GM23338 (cell line): ENCODE results near the gene GPR141. TPM values are rescaled to one million over a fixed set of nuclear protein-coding genes. Genes with fewer than 3 reads are reported as not detected.

ENCODE experiments used
- ATAC-seq: fragments of 200-7000 bp; cut with Tn5 transposase; 3 replicates; pipeline ENCODE4 v1.9.1; 2020
- DNase-seq: peaks from one replicate; pipeline ENCODE4 v3.0.0-alpha.2; 2015; ENCODE audit warnings: low spot score
- H2AFZ ChIP-seq: fragments of 200-600 bp; sonication (generic); 2 replicates; pipeline ENCODE4 v1.8.0; 2016; ENCODE audit warnings: antibody characterized with exemption, mild to moderate bottlenecking, moderate library complexity
- H3F3A ChIP-seq: fragments of 200-600 bp; sonication (generic); replicated peaks from 2 replicates; pipeline ENCODE4 v1.8.0; 2017; ENCODE audit warnings: antibody characterized with exemption, mixed run types, low read depth
- H3K27ac ChIP-seq: fragments of 200-600 bp; sonication (generic); 2 replicates; pipeline ENCODE4 v1.6.1; 2016; ENCODE audit warnings: low read depth
- H3K27me3 ChIP-seq: fragments of 200-600 bp; sonication (generic); 2 replicates; pipeline ENCODE4 v1.8.0; 2016; ENCODE audit warnings: mild to moderate bottlenecking, mixed run types, moderate library complexity; ENCODE audit not compliant: insufficient read depth
- H3K36me3 ChIP-seq: fragments of 200-600 bp; sonication (generic); 2 replicates; pipeline ENCODE4 v1.8.0; 2016; ENCODE audit warnings: mild to moderate bottlenecking; ENCODE audit not compliant: insufficient read depth
- H3K4me1 ChIP-seq: fragments of 200-600 bp; sonication (generic); 2 replicates; pipeline ENCODE4 v1.8.0; 2016; ENCODE audit warnings: mild to moderate bottlenecking, moderate library complexity; ENCODE audit not compliant: insufficient read depth
- H3K4me2 ChIP-seq: fragments of 200-600 bp; sonication (generic); 2 replicates; pipeline ENCODE4 v1.7.1; 2017; ENCODE audit warnings: mixed run types
- H3K4me3 ChIP-seq: fragments of 200-600 bp; sonication (generic); 2 replicates; pipeline ENCODE4 v1.6.1; 2016; ENCODE audit warnings: mixed run types
- H3K79me2 ChIP-seq: fragments of 200-600 bp; sonication (generic); replicated peaks from 2 replicates; pipeline ENCODE4 v1.8.0; 2017; ENCODE audit warnings: mild to moderate bottlenecking; ENCODE audit not compliant: insufficient read depth
- H3K9me2 ChIP-seq: fragments of 200-600 bp; sonication (generic); 2 replicates; pipeline ENCODE4 v1.8.0; 2017; ENCODE audit not compliant: insufficient read depth
- H4K20me1 ChIP-seq: fragments of 200-600 bp; sonication (generic); replicated peaks from 2 replicates; pipeline ENCODE4 v1.8.0; 2017; ENCODE audit warnings: mild to moderate bottlenecking; ENCODE audit not compliant: insufficient read depth
- H3K27ac Mint-ChIP-seq: 2 replicates; pipeline ENCODE4 v1.8.0; 2020; ENCODE audit warnings: inconsistent platforms, mild to moderate bottlenecking, moderate library complexity, mixed read lengths
- H3K27me3 Mint-ChIP-seq: 3 replicates; pipeline ENCODE4 v1.8.0; 2022; ENCODE audit warnings: low read depth, mild to moderate bottlenecking, moderate library complexity, mixed read lengths, inconsistent platforms; ENCODE audit not compliant: insufficient read depth, poor library complexity
- H3K36me3 Mint-ChIP-seq: 3 replicates; pipeline ENCODE4 v1.8.0; 2021; ENCODE audit warnings: low read depth, mild to moderate bottlenecking, inconsistent platforms, moderate library complexity, mixed read lengths
- H3K4me1 Mint-ChIP-seq: 3 replicates; pipeline ENCODE4 v1.8.0; 2020; ENCODE audit warnings: mild to moderate bottlenecking, inconsistent platforms, mixed read lengths
- H3K4me3 Mint-ChIP-seq: 3 replicates; pipeline ENCODE4 v1.8.0; 2021; ENCODE audit warnings: moderate library complexity, mild to moderate bottlenecking, inconsistent platforms, mixed read lengths
- H3K9me3 Mint-ChIP-seq: 3 replicates; pipeline ENCODE4 v1.8.0; 2020; ENCODE audit warnings: moderate library complexity, mild to moderate bottlenecking, inconsistent platforms, mixed read lengths
- ETS1 ChIP-seq: IDR thresholded peaks from 2 replicates; pipeline ENCODE4 v1.6.1; 2016; ENCODE audit warnings: antibody characterized with exemption
- JUNB ChIP-seq: IDR thresholded peaks from one replicate; pipeline ENCODE4 v1.6.1; 2016; ENCODE audit warnings: antibody characterized with exemption; ENCODE audit not compliant: unreplicated experiment
- REST ChIP-seq: IDR thresholded peaks from one replicate; pipeline ENCODE4 v1.6.1; 2018; ENCODE audit warnings: antibody characterized with exemption; ENCODE audit not compliant: unreplicated experiment
- ZNF331 ChIP-seq: fragments of 250-450 bp; sonication (Bioruptor Pico); IDR thresholded peaks from 2 replicates; pipeline ENCODE4 v1.5.0; 2020; ENCODE audit warnings: low read depth, mild to moderate bottlenecking, moderate library complexity
- polyA plus RNA-seq: library from polyadenylated mRNA; unstranded; fragments of >200 nt; fragmentation: Nextera tagmentation; extraction: Ambion mirVana; gene quantifications from 2 replicates; pipeline ENCODE4 v1.2.1, GENCODE V29; 2016
- total RNA-seq: library from RNA; depleted of rRNA; stranded (reverse); fragments of >200 nt; shearing (Covaris generic); gene quantifications from 2 replicates; pipeline ENCODE4 v1.2.3, GENCODE V29; 2014
- TF ChIP-seq, protein P1 (sequence below): fragments of 250-450 bp; sonication (Bioruptor Pico); IDR thresholded peaks from 2 replicates; pipeline ENCODE4 v1.5.0; 2020; ENCODE audit warnings: mild to moderate bottlenecking, moderate library complexity

Gene GPR141
- total and polyA plus RNA-seq, 2 experiments from 2014 or later = 0.80 TPM; not detected in 1

DNA sequence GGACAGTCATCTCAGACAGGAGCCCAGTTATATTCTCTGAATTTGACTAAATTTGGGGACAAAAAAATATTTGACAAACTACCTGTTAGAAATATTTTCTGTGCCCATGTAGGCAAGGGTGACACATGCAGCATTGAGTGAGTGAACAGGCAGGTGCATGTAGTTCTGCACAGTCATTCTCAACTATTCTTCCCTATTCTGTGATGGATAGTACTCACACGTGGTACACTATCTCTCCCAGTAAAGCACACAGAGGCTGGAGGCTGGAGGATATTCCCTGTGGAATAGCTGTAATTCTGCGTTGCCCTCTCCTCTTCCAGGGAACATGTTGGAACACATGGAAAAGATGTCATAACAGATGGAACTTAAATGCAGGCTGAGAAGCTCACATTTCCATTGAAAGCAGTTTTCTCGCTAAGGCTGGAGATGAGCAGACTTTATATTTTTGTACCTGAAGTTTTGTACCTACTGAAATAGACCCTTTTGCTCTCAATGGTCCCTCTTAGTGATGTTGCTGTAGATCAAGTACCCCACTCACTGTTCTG, 75.0 kb downstream of the GPR141 start (continued):
- TF ChIP-seq, protein P1, sequence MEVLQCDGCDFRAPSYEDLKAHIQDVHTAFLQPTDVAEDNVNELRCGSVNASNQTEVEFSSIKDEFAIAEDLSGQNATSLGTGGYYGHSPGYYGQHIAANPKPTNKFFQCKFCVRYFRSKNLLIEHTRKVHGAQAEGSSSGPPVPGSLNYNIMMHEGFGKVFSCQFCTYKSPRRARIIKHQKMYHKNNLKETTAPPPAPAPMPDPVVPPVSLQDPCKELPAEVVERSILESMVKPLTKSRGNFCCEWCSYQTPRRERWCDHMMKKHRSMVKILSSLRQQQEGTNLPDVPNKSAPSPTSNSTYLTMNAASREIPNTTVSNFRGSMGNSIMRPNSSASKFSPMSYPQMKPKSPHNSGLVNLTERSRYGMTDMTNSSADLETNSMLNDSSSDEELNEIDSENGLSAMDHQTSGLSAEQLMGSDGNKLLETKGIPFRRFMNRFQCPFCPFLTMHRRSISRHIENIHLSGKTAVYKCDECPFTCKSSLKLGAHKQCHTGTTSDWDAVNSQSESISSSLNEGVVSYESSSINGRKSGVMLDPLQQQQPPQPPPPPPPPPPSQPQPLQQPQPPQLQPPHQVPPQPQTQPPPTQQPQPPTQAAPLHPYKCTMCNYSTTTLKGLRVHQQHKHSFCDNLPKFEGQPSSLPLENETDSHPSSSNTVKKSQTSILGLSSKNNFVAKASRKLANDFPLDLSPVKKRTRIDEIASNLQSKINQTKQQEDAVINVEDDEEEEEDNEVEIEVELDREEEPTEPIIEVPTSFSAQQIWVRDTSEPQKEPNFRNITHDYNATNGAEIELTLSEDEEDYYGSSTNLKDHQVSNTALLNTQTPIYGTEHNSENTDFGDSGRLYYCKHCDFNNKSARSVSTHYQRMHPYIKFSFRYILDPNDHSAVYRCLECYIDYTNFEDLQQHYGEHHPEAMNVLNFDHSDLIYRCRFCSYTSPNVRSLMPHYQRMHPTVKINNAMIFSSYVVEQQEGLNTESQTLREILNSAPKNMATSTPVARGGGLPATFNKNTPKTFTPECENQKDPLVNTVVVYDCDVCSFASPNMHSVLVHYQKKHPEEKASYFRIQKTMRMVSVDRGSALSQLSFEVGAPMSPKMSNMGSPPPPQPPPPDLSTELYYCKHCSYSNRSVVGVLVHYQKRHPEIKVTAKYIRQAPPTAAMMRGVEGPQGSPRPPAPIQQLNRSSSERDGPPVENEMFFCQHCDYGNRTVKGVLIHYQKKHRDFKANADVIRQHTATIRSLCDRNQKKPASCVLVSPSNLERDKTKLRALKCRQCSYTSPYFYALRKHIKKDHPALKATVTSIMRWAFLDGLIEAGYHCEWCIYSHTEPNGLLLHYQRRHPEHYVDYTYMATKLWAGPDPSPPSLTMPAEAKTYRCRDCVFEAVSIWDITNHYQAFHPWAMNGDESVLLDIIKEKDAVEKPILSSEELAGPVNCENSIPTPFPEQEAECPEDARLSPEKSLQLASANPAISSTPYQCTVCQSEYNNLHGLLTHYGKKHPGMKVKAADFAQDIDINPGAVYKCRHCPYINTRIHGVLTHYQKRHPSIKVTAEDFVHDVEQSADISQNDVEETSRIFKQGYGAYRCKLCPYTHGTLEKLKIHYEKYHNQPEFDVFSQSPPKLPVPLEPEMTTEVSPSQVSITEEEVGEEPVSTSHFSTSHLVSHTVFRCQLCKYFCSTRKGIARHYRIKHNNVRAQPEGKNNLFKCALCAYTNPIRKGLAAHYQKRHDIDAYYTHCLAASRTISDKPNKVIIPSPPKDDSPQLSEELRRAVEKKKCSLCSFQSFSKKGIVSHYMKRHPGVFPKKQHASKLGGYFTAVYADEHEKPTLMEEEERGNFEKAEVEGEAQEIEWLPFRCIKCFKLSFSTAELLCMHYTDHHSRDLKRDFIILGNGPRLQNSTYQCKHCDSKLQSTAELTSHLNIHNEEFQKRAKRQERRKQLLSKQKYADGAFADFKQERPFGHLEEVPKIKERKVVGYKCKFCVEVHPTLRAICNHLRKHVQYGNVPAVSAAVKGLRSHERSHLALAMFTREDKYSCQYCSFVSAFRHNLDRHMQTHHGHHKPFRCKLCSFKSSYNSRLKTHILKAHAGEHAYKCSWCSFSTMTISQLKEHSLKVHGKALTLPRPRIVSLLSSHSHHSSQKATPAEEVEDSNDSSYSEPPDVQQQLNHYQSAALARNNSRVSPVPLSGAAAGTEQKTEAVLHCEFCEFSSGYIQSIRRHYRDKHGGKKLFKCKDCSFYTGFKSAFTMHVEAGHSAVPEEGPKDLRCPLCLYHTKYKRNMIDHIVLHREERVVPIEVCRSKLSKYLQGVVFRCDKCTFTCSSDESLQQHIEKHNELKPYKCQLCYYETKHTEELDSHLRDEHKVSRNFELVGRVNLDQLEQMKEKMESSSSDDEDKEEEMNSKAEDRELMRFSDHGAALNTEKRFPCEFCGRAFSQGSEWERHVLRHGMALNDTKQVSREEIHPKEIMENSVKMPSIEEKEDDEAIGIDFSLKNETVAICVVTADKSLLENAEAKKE = no peak
- TF ChIP-seq JUNB = no peak
- no peak for TF ChIP-seq ZNF331 (CRISPR knock-in tag)

DNA sequence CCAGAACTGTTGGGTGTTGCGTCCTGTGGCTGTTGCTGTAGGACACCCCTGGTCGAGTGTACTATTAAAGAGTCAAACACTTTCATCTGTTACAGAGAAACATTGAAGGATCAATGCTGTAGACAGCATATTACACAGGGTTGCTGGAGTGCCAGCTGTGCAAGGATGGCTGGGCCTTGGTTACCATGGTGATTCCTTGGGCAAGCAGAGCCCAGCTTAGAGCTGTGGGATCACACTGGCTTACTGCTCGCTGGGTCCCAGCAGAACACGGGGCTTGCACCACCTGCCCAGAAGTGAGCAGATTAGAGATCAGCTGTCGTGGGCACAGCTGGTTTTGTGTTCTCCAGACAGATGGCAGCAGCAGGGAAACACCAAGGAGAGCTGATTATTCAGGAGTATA, 76.0 kb downstream of the GPR141 start:
- H3K9me3 Mint-ChIP-seq = peaks cover 3% of the 10 kb centered on the region; the same call in 1 of the 3 replicates
- peaks cover 3% of the 10 kb centered on the region; the same call in 1 of the 3 replicates for H3K36me3 Mint-ChIP-seq
- ATAC-seq = no peak
- Histone ChIP-seq H3F3A (no peaks in the 10 kb centered on the region), H3K27me3 (no peaks in the 10 kb centered on the region), H3K79me2 (no peaks in the 10 kb centered on the region), H3K4me3 (no peak overlapping the region), H3K4me1 (no peaks in the 10 kb centered on the region), H3K4me2 (no peak overlapping the region), H3K9me2 (no peaks in the 10 kb centered on the region), H2AFZ (no peak overlapping the region), H3K27ac (no peak overlapping the region), H4K20me1 (no peaks in the 10 kb centered on the region), H3K36me3 (no peaks in the 10 kb centered on the region)
- DNase-seq = no peak
- H3K4me3 Mint-ChIP-seq = no peak overlapping the region
- H3K27ac Mint-ChIP-seq = no peak overlapping the region
- TF ChIP-seq ZNF331 (CRISPR knock-in tag) = no peak
- TF ChIP-seq ETS1 = no peak
- no peak for TF ChIP-seq REST
- no peak for TF ChIP-seq JUNB
- peaks cover 3% of the 10 kb centered on the region; the same call in 1 of the 3 replicates for H3K4me1 Mint-ChIP-seq
- peaks cover 1% of the 10 kb centered on the region for H3K27me3 Mint-ChIP-seq
